ENCODE results near the gene GPR37L1.
"Not testable (repeated sequence)": the region's sequence is repeated elsewhere in the genome, so short reads cannot be mapped to it uniquely, and the experiment has no call there.

The GPR37L1 gene

DNA sequence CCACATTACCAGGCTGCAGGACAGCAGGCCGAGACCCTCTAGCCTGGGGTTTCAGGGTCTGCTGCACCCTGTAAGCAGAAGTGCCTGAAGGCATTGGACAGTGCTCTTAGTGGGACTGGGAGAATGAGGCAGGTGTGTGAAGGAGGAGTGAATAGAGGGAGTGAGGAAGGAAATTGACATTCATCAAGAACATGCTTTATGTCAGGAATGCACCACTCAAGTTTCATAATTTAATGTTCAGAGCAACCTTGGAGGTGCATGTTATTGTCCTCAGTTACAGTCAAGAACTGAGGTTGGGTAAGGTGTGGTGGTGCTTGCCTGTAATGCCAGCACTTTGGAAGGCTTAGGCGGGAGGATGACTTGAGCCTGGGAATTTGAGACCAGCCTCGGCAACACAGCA, 11.7 kb upstream of the GPR37L1 start:
- no peak for DNase-seq

DNA sequence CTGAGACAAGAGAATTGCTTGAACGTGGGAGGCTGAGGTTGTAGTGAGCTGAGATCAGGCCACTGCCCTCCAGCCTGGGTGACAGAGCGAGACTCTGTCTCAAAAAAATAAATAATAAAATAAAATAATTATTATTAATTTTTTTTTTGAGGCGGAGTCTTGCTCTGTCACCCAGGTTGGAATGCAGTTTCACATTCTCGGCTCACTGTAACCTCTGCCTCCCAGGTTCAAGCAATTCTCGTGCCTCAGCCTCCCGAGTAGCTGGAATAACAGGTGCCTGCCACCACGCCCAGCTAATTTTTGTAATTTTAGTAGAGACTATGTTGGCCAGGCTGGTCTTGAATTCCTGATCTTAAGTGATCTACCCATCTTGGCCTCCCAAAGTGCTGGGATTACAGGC, 11.1 kb upstream of the GPR37L1 start:
- DNase-seq, result not testable (repeated sequence)

DNA sequence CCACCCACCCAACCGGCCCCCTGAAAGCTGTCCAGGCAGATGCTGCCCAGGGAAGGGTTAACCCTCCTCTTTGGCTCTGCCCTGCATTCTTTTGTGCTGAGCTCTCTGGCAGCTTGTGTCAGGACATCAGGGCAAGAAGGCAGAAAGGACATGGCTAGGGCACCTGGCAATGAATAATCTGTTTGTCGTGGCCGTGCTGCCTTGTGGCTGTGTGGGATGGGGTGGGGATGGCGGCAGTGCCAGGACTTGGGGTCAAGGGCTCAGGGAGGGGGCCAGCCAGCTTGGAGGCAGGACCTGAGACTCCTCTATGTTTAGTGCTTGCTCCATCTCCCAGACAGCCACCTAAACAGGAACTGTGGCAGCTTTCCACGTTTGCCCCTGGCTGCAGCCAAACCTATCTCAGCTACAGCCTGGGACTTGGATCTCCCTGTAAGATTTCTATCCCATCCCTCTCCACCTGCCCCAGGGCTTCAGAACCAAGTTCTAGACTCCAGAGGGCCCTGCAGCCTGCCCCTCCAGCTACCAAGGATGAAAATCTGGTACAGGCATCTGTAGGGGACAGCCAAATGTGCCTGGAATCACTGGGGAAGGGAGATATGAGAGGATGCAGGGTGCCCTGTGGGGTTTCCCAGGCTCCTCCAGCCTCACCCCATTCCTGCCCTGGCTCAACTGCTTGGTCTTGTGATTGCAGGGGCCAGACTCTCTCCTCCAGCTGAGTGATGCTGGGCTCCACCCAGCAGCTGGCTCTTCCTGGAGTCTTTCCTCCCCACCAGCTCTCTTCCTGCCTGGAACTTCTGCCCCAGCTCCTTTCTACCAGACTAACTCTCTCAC, 9.6 kb upstream of the GPR37L1 start:
- DNase-seq, result no peak

DNA sequence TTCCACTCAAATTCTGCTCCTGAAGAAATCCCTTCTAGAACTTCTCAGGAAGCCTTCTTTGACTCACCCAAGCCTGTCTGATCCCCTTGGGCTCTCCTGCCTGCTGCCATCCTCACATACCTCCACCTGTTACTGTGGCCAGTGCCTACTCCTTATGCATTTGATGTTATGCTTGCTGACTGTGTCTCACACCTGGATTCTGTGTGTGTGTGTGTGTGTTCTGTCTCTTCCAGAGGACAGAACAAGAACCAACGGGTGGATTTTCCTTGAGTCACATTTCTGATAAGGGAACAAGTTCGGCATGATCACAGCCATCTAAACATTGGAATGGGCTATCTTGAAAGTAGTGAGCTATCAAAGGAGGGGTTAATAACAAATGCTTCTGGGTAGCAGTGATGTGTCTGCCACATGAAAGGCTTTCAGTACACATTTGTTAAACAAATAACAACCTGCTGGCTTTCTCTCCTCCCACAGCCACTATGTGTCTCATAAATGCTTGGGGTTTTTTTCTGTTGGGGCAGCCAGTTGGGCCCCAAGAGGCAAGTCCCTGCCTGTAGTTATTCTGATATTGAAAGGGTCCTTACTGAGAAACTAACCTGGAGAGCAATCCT, 8.9 kb upstream of the GPR37L1 start:
- DNase-seq, result no peak

DNA sequence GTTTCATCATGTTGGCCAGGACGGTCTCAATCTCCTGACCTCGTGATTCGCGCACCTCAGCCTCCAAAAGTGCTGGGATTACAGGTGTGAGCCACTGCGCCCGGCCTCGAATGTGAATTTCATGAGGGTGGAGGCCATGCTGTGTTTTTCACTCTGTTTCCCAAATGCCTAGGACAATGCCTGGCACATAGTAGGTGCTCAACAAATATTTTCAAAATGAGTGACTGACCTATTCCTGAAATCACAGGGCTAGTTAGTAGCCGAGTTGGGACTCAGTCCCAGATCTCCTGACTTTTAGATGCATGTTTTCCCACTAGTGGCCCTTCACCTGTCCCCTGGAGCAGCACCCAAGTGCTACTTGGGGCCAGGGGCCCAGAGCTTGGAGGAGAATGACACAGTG, 6.4 kb upstream of the GPR37L1 start:
- DNase-seq, result no peak

DNA sequence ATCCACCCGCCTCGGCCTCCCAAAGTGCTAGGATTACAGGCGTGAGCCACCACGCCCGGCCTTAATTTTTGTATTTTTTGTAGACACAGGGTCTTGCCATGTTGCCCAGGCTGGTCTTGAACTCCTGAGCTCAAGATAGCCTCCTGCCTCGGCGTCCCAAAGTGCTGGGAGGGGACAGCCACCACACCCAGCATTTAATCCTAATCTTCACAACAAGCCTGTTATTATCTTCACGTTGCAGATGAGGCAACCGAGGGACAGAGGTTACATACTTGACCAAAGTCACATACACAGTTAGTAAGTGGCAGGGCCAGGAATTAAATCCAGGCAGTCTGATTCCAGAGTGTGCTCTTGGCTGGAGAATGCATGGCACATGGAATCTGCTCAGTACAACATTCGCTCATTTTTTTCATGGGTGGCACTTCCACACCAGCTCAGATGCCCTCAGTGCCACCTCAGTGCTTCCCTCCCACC, 4.8 kb upstream of the GPR37L1 start:
- DNase-seq, result no peak

DNA sequence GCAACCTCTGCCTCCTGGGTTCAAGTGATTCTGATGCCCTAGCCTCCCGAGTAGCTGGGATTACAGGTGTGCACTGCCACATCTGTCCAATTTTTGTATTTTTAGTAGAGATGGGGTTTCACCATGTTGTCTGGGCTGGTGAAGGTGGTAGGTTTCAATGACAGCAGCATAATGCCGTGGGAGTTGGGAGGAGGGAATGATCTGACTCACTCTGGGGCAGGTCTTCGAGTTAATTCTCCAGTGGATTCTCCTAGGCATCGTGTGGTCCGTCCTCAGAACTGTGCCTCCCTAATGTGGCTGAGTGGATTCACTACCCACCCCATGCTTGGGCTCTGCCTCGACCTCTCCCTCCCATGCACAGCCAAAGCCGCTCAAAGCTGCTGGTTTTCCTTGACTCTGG, 1.7 kb upstream of the GPR37L1 start:
- DNase-seq, result no peak

DNA sequence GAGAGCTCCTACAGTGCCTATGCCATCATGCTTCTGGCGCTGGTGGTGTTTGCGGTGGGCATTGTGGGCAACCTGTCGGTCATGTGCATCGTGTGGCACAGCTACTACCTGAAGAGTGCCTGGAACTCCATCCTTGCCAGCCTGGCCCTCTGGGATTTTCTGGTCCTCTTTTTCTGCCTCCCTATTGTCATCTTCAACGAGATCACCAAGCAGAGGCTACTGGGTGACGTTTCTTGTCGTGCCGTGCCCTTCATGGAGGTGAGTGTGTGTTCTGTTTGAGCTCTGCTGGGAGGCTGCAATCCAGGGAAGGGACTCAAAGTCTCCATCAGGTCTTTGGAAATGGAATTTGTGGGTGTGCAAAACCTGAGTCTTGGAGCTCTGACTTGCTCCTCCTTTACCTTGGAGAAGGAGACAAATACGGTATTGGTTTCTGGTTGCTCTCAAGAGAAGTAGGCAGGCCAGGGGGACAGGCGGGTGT, 658 bp downstream of the GPR37L1 start:
- no peak for DNase-seq

DNA sequence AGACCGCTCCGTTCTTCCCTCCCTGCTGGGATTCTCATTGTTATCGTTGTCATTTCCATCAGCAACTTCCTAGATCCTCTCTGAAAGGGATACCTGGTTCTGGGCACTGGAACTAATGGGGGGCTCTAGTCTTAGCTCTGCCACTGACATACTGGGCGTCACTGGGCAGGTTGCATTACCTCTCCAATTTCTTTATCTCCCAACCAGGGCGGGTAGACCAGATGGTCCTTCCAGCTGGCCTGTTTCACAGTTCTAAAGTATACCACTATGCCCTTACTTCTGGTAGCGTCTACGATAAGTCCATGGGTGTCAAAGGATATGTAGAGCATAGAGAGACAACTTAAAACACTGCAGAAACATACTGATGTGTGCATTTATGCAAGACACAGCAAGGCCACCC, 1.4 kb downstream of the GPR37L1 start:
- DNase-seq, result no peak

DNA sequence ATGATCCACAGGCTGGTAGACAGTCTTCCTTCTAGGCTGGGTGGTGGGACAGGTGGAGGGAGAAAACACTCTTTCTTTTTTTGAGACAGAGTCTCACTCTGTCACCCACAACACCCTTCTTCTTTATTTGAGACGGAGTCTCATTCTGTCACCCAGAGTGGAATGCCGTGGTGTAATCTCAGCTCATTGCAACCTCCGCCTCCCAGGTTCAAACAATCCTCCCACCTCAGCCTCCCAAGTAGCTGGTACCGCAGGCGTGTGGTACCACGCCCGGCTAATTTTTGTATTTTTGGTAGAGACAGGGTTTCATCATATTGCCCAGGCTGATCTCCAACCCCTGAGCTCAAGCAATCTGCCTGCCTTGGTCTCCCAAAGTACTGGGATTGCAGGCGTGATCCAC, 2.9 kb downstream of the GPR37L1 start:
- no peak for DNase-seq

DNA sequence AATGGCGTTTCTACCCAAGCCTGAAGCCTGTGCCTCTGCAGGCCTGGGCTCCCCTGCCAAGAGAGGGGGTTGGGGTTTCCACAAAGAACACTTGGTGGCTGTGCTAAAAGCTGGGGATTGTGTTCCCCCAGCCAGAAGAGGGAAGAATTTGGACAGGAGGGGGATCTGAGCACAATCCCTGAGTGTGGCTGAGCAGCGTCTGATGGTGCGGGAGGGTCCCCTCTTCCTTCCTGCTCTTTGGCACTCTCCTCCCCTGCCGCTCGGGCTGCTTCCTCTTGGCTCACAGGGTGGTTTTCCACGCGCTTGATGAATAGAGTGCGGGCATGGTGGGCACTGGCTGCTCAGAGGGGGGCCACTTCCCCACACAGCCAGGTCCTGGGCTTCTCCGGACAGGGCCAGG, 3.7 kb downstream of the GPR37L1 start:
- no peak for DNase-seq

DNA sequence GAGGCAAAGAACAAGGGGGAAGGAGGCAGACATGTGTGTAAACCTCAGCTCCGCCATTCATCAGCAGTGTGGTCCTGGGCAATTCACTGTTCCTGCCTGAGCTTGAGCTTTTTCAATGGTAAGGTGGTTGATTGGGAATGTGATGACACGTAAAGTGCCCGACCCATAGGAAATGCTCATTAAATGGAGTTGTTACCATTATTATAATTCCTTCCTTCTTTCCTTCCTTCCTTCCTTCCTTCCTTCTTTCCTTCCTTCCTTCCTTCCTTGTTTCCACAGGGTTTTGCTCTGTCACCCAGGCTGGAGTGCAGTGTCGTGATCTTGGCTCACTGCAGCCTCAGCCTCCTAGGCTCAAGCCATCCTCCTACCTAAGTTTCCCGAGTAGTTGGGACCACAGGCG, 4.3 kb downstream of the GPR37L1 start:
- no peak for DNase-seq

DNA sequence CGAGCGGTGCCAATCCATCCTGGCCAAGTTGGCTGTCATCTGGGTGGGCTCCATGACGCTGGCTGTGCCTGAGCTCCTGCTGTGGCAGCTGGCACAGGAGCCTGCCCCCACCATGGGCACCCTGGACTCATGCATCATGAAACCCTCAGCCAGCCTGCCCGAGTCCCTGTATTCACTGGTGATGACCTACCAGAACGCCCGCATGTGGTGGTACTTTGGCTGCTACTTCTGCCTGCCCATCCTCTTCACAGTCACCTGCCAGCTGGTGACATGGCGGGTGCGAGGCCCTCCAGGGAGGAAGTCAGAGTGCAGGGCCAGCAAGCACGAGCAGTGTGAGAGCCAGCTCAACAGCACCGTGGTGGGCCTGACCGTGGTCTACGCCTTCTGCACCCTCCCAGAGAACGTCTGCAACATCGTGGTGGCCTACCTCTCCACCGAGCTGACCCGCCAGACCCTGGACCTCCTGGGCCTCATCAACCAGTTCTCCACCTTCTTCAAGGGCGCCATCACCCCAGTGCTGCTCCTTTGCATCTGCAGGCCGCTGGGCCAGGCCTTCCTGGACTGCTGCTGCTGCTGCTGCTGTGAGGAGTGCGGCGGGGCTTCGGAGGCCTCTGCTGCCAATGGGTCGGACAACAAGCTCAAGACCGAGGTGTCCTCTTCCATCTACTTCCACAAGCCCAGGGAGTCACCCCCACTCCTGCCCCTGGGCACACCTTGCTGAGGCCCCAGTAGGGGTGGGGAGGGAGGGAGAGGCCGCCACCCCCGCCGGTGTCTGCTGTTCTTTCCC, 5.3 kb downstream of the GPR37L1 start:
- no peak for DNase-seq

DNA sequence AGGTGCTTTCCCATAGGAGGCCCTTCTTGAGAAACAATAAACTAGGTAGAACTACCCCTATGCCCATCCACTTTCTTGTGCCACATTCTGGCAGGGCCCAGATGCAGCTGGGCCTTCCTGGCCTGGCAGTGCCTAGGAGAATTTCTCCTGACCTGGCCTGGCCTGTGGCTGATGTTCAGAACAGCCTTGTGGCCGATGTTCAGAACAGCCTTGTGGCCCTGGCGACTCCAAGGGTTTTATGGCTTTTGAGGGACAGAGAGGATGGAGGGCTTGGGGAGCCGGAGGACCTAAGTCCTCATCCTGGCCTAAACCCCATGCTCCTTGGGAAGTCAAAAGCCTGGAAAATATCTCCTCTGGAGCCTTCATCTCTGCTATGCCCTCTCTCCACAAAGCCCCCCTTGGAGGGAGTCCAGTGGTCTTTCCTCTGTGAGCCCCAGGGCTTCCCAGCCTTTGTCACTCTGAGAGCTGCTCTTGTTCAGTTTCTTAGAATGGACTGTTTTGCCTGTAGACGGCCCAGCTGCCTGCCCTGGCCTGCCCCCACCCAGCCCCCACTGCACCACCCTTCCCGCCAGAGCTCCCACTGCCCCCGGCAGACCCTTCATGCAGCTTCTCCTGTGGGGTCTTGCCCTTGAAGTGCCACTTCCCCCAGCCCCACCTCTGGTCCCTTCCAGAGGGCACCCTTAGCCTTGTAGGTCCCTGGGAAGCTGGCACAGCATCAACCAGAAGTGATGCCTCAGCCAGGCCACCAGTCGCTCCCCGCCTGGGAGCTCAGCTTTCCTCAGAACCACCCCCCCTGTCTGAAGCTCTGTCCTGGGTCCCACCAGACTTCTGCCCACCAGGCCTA, 7.0 kb downstream of the GPR37L1 start:
- DNase-seq, result no peak

DNA sequence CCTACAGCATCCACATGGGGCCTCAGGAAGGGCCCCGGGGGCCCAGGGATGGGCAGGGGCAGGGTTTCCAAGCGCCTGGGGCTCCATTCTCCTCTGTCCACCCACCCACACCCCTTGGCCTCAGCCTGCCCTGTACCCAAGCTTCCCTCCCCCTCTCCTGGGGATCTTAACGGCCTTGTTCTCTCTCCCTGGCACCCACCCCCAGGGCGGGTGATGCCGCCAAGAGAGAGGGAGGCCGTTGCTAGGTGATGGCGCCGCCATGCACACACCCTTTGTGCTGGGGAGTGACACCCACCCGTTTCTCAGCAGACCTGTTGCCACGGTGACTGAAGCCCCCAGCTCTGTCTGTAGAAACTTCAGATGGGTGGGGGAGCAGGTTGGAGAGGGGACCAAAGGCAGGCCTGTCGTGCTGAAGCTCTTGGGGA, 7.6 kb downstream of the GPR37L1 start:
- DNase-seq, result no peak

DNA sequence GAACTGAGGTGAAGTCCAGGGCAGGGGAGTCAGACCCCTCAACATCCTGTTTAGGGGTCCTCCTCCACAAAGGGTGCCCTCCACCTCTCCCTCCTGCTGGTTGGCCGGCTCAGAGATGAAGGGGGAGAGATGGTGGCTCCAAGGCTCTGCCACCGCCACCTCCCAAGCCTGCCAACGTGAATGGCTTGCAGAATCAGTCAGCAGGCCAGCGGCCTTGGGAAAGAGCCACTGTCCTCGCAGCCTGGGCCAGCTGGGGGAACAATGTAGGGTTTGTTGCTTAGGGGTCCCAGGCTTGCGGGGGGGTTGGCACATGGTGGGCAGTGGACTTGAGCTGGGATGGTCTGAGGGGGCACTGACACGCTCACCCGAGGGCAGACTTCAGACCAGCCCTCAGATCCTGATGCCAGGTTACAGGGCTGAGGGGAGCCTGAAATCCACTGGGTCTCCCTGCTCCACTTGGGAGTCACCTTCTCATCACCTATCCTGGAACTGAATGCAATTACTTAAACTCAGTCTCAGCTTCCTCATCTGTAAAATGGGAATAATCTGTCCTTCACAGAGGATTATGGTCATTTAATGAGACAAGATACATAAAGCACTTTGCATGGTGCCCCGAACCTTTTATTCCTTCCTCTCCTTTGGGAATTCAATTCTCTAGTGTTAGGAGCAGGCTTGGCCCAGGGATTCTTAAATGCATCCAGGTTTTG, 8.3 kb downstream of the GPR37L1 start:
- DNase-seq, result no peak

DNA sequence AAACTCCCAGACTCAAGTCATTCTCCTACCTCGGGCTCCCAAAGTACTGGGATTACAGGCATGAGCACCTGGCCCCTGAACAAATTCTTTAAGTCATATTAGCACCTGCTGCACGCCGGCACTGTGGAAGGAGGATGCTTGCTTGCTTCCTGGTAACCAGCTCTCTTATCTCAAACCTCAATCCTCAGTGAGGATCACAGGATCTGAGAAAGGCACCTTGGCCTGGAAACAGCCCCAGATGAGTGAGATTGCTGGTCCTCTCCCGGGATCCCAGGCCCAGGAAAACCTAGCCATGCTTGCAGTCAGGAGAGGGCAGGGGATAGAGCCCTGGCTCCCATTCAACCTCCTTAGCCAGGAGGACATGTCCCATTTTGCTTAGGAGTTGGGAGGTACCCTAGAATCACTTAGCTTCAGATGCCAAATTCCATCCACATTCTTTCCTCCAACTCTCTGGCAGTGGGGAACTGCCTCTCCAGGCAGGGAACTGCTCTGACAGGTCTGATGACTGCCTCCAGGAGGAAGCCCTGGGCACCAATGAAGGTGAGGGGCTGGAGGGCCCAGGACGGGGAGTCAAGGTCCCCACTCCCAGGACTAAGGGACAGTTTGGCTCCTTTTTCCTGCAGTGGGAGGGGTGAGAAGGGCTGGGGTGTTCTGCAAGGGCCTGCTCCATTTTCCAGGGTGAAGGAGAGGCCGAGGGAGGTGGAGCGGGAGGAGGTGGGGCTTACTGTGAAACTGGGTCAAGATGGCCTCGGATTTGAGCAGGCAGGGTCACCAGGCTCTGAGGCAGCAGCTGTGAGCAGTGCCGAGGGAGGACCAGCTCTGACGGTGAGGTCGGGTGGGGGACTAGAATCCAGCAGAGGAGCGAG, 9.5 kb downstream of the GPR37L1 start:
- DNase-seq, result no peak

DNA sequence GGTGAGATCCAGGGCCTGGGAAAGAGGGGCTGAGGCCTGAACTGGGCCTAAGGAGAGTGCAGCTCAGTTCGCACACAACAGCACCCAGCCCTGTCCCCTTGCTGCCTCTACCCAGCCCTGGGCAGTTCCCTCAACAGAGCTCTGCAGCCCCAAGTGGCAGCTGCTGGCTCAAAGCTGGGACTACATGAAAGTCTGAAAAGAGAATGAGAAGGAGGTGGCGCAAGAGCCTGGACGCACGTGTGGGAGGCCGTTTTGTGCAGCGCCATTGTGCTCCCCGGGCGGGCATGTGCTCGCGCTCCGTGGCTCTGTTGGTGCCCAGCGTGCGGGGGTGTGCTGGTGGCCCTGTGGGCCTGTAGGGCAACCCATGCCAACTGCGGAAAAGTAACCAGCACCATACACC, 10.3 kb downstream of the GPR37L1 start:
- no peak for DNase-seq

DNA sequence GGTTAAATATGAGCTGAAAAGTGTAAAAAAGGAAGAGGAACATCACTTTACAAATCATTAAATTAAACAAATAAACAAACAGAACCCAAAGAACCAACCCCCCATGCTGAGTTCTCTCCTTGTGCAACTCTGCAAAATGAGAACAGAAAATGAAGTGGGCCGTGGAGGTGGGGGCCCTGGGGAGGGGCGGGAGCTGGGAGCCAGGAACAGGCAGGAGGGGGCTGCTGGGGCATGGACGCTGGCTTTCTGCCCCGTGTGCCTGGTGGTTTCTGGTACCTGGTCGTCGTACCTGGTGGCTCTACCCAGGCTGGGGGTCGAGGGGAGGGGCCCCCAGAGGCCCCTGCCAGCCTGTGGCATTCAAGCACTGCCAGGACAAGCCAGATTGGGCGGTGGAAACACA, 10.8 kb downstream of the GPR37L1 start:
- DNase-seq, result no peak

DNA sequence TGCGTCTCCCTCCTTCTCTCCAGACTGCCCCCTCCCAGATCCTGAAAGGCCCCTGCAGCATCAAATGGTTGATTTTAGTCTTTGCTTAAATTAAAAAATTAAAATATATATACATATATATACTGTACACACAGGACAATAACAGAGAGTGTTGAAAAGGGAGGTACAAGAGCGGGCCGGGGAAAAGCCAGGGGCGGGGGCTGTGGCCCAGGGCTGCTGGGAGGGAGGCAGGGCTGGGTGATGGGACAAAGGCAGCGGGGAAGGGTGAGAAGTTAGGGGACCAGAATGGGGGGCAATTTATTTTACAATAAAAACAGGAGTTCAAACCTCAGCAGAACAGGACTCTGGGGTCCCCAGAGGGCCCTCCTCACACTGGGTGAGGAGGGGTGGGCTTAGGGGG, 11.3 kb downstream of the GPR37L1 start:
- no peak for DNase-seq

DNA sequence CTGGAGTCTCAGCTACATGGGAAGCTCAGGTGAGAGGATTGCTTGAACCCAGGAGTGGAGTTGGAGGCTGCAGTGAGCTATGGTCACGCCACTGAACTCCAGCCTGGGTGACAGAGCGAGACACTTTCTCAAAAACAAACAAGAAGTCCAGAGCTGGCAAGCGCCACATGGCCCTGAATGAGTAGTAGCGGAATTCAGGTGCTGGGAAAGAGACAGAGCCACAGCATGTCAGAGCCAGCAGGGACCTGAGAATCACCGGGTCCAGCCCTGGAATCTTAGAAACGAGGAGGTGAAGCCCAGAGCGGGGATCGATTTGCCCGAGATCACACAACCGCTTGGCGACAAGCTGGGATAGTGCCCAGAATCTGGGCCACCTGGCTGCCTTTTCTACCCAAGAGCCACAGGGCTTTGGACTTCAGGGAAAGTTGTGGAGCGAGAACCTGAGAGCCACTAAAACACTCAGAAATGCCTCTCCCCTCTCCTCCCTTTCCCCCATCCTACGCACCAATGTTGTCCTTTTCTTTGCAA, 12.0 kb downstream of the GPR37L1 start:
- no peak for DNase-seq

Data from CD4-positive, alpha-beta T cell treated with Interleukin-15 for 1 hour (primary cell).